ENCODE measurements around the gene ZFP30. TPM values are rescaled to one million over a fixed set of nuclear protein-coding genes. Genes with fewer than 3 reads are reported as not detected.

Gene ZFP30
- total RNA-seq, 1 experiment from 2014 or later: 7.7 TPM

- Mint-ChIP-seq H3K36me3 (peaks cover 57% of the 10 kb centered on the region), H3K27ac (no peak overlapping the region), H3K4me3 (no peak overlapping the region), H3K9me3 (peaks cover 61% of the 10 kb centered on the region), H3K27me3 (ENCODE audit: low read depth) (no peaks in the 10 kb centered on the region; the same call in 1 of the 2 replicates), H3K4me1 (no peaks in the 10 kb centered on the region)
- POLR2A ChIA-PET: no interaction called here
- CTCF ChIA-PET: no interaction called here
- TF ChIP-seq EMX1 (CRISPR knock-in tag; IDR thresholded peaks at IDR 0.05) (no peak), ZBTB43 (CRISPR knock-in tag; IDR thresholded peaks at IDR 0.05) (no peak), NFYB (CRISPR knock-in tag; conservative IDR thresholded peaks at IDR 0.05; ENCODE audit: low read depth) (no peak), SMAD3 (CRISPR knock-in tag; IDR thresholded peaks at IDR 0.05; ENCODE audit: borderline replicate concordance) (no peak), ZNF396 (CRISPR knock-in tag; IDR thresholded peaks at IDR 0.05; ENCODE audit: borderline replicate concordance) (no peak), ZNF317 (CRISPR knock-in tag; IDR thresholded peaks at IDR 0.05; ENCODE audit: borderline replicate concordance, low read depth) (no peak), HMGXB4 (CRISPR knock-in tag; IDR thresholded peaks at IDR 0.05) (no peak), MAX (CRISPR knock-in tag; IDR thresholded peaks at IDR 0.05) (no peak), SMAD4 (CRISPR knock-in tag; IDR thresholded peaks at IDR 0.05) (no peak), ZNF425 (CRISPR knock-in tag; conservative IDR thresholded peaks at IDR 0.05) (no peak), ZNF138 (CRISPR knock-in tag; conservative IDR thresholded peaks at IDR 0.05) (no peak)
- no peak for DNase-seq (ENCODE audit: low spot score)
- no peak for ATAC-seq
These were observed 19.9 kb downstream of the ZFP30 start for GRCh38 chr19:37635076-37636056.

GRCh38 chr19:37594982-37595382 lies 60.3 kb downstream of the ZFP30 start:
- H3K36me3 Mint-ChIP-seq: peaks cover 10% of the 10 kb centered on the region
- CTCF ChIA-PET: interaction anchor here (0.6 to 2.0 kb wide), 9 partner anchors 11 to 305 kb away, joined by 3 to 11 read pairs (median 4); partner anchors contain the start of genes ZNF527, ZNF570, ZNF573 and ZNF607
- H3K27me3 Mint-ChIP-seq (ENCODE audit: low read depth): peaks cover 28% of the 10 kb centered on the region
- peaks cover 14% of the 10 kb centered on the region for H3K4me1 Mint-ChIP-seq
- H3K9me3 Mint-ChIP-seq: peaks cover 13% of the 10 kb centered on the region
- DNase-seq (ENCODE audit: low spot score) (peak; percentile 50), ATAC-seq (no peak)
- 0 out of 2 replicates have a peak, but pooled peaks have one; percentile 3 for TF ChIP-seq GABPB1 (CRISPR knock-in tag; IDR thresholded peaks at IDR 0.05)
- TF ChIP-seq SP1 (CRISPR knock-in tag; conservative IDR thresholded peaks at IDR 0.05): no peak
- peak overlapping the region; percentile 98 for H3K27ac Mint-ChIP-seq
- POLR2A ChIA-PET: interaction anchor here (0.6 to 2.4 kb wide), 10 partner anchors 12 to 378 kb away, joined by 3 to 13 read pairs (median 4); partner anchors contain the start of genes ZNF527, ZNF569, ZNF570 and ZNF573
- peak overlapping the region; percentile 94 for H3K4me3 Mint-ChIP-seq

GRCh38 chr19:37594304-37594981 lies 60.8 kb downstream of the ZFP30 start, which contains the start of the genes ZNF540 and ZNF571:
Gene ZNF540, plus strand, starts transcription at chr19:37594876. Its CDS starts 3,572 bp downstream, at chr19:37598448.
Gene ZNF571, minus strand, starts transcription at chr19:37594792. Its CDS starts 8,116 bp downstream, at chr19:37586676.
- ATAC-seq (peak; percentile 97), DNase-seq (ENCODE audit: low spot score) (peak; percentile 94)
- CTCF ChIA-PET: interaction anchor here (0.6 to 2.0 kb wide), 9 partner anchors 11 to 305 kb away, joined by 3 to 11 read pairs (median 4); partner anchors contain the start of genes ZNF527, ZNF570, ZNF573 and ZNF607
- Mint-ChIP-seq H3K27ac (peak within 1 kb of the TSS; percentile 98), H3K9me3 (peaks cover 12% of the 10 kb centered on the region), H3K4me3 (peak within 1 kb of the TSS; percentile 94), H3K27me3 (ENCODE audit: low read depth) (peaks cover 28% of the 10 kb centered on the region), H3K4me1 (peaks cover 14% of the 10 kb centered on the region), H3K36me3 (peaks cover 10% of the 10 kb centered on the region)
- POLR2A ChIA-PET: interaction anchor here (0.6 to 2.4 kb wide), 11 partner anchors 11 to 377 kb away, joined by 3 to 13 read pairs (median 4); partner anchors contain the start of genes ZNF527, ZNF569, ZNF570 and ZNF573
- TF ChIP-seq ZNF425 (CRISPR knock-in tag; conservative IDR thresholded peaks at IDR 0.05) (no peak), TEAD4 (CRISPR knock-in tag; IDR thresholded peaks at IDR 0.05) (no peak), PRRX2 (CRISPR knock-in tag; IDR thresholded peaks at IDR 0.05) (no peak), PREB (CRISPR knock-in tag; IDR thresholded peaks at IDR 0.05; ENCODE audit: borderline replicate concordance) (no peak), GABPB1 (CRISPR knock-in tag; IDR thresholded peaks at IDR 0.05) (peak; percentile 75), HMGXB4 (CRISPR knock-in tag; IDR thresholded peaks at IDR 0.05) (peak; percentile 72; the same call in 1 of the 2 replicates)

All from WTC11 (cell line).